ENCODE data around the gene TMEM150A. TPM values are rescaled to one million over a fixed set of nuclear protein-coding genes. Genes with fewer than 3 reads are reported as not detected.

Gene TMEM150A
- total RNA-seq, 1 donor, result 3.1 TPM

- H3K4me1 ChIP-seq (ENCODE audit: insufficient read depth, low read length), result peaks cover 24% of the 10 kb centered on the region
- H3K4me3 ChIP-seq (ENCODE audit: low read length), result no peak overlapping the region
These were observed 52.7 kb downstream of the TMEM150A start for GRCh38 chr2:85549826-85550225.

GRCh38 chr2:85549095-85549494, 53.4 kb downstream of the TMEM150A start:
- H3K27me3 ChIP-seq (ENCODE audit: insufficient read depth, low read length), result no peaks in the 10 kb centered on the region
- H3K9me3 ChIP-seq (ENCODE audit: low read depth, low read length), result no peaks in the 10 kb centered on the region
- peaks cover 24% of the 10 kb centered on the region for H3K4me1 ChIP-seq (ENCODE audit: insufficient read depth, low read length)
- H3K4me3 ChIP-seq (ENCODE audit: low read length), result no peak overlapping the region

More at GRCh38 chr2:85549826-85550225, 52.7 kb downstream of the TMEM150A start:
- Histone ChIP-seq H3K27me3 (ENCODE audit: insufficient read depth, low read length) (no peaks in the 10 kb centered on the region), H3K9me3 (ENCODE audit: low read depth, low read length) (no peaks in the 10 kb centered on the region)

GRCh38 chr2:85548608-85548900, 53.9 kb downstream of the TMEM150A start:
- peaks cover 24% of the 10 kb centered on the region for H3K4me1 ChIP-seq (ENCODE audit: insufficient read depth, low read length)

More at GRCh38 chr2:85548608-85548900, 53.9 kb downstream of the TMEM150A start:
- no peak overlapping the region for H3K4me3 ChIP-seq (ENCODE audit: low read length)
- H3K27me3 ChIP-seq (ENCODE audit: insufficient read depth, low read length), result no peaks in the 10 kb centered on the region
- H3K9me3 ChIP-seq (ENCODE audit: low read depth, low read length), result no peaks in the 10 kb centered on the region

Other genes with a start within 250 kb of the TMEM150A start
- 6.9 TPM for gene RETSAT, start 248.2 kb downstream of the TMEM150A start, total RNA-seq
- gene ELMOD3, start 247.9 kb downstream of the TMEM150A start, total RNA-seq, result 12.8 TPM
- 107 TPM for gene CAPG, start 192.3 kb downstream of the TMEM150A start, total RNA-seq
- gene SH2D6, start 184.0 kb downstream of the TMEM150A start, total RNA-seq, result 0.42 TPM
- gene MAT2A, start 63.5 kb downstream of the TMEM150A start, total RNA-seq, result 67.0 TPM
- 11.0 TPM for gene GGCX, start 41.2 kb downstream of the TMEM150A start, total RNA-seq
- gene VAMP8, start 25.1 kb downstream of the TMEM150A start, total RNA-seq, result 27.6 TPM
- gene VAMP5, start 18.3 kb downstream of the TMEM150A start, total RNA-seq, result 8.9 TPM
- 55.9 TPM for gene RNF181, start 7.0 kb downstream of the TMEM150A start, total RNA-seq
- 24.0 TPM for gene C2orf68, start 9.4 kb upstream of the TMEM150A start, total RNA-seq
- 58.7 TPM for gene USP39, start 13.5 kb upstream of the TMEM150A start, total RNA-seq
- not detected for gene SFTPB, start 65.5 kb upstream of the TMEM150A start, total RNA-seq
- gene GNLY, start 91.7 kb upstream of the TMEM150A start, total RNA-seq, result 181 TPM
- 1.3 TPM for gene ATOH8, start 151.3 kb upstream of the TMEM150A start, total RNA-seq

Measured in mononuclear cell (primary cell).